ENCODE data around the gene SLC9A2.

SLC9A2 gene

GRCh38 chr2:102621630-102622029 lies 2.3 kb downstream of the SLC9A2 start:
- DNase-seq: no peak

GRCh38 chr2:102622646-102623045 lies 3.3 kb downstream of the SLC9A2 start:
- DNase-seq: no peak

GRCh38 chr2:102630458-102630857 lies 11.1 kb downstream of the SLC9A2 start:
- DNase-seq: no peak

GRCh38 chr2:102632380-102633175 lies 13.2 kb downstream of the SLC9A2 start:
- no peak for DNase-seq

GRCh38 chr2:102634831-102635241 lies 15.5 kb downstream of the SLC9A2 start:
- no peak for DNase-seq

- no peak for DNase-seq
Measured at GRCh38 chr2:102635317-102635716, 16.0 kb downstream of the SLC9A2 start.

- no peak for DNase-seq
Measured at GRCh38 chr2:102636283-102636907, 17.0 kb downstream of the SLC9A2 start.

- DNase-seq: no peak
Measured at GRCh38 chr2:102637358-102637757, 18.0 kb downstream of the SLC9A2 start.

- DNase-seq: no peak
Measured at GRCh38 chr2:102639429-102639828, 20.1 kb downstream of the SLC9A2 start.

- DNase-seq: no peak
Measured at GRCh38 chr2:102652126-102652525, 32.8 kb downstream of the SLC9A2 start.

- DNase-seq: no peak
Measured at GRCh38 chr2:102657770-102658169, 38.4 kb downstream of the SLC9A2 start.

GRCh38 chr2:102660070-102660469 lies 40.7 kb downstream of the SLC9A2 start:
- DNase-seq: no peak

- DNase-seq: no peak
Measured at GRCh38 chr2:102660574-102660973, 41.2 kb downstream of the SLC9A2 start.

GRCh38 chr2:102661846-102662245 lies 42.5 kb downstream of the SLC9A2 start:
- DNase-seq: no peak

GRCh38 chr2:102662833-102663232 lies 43.5 kb downstream of the SLC9A2 start:
- DNase-seq: no peak

GRCh38 chr2:102663381-102663780 lies 44.0 kb downstream of the SLC9A2 start:
- no peak for DNase-seq

GRCh38 chr2:102664471-102664909 lies 45.1 kb downstream of the SLC9A2 start:
- DNase-seq: no peak

GRCh38 chr2:102667072-102667471 lies 47.7 kb downstream of the SLC9A2 start:
- no peak for DNase-seq

- DNase-seq: no peak
Measured at GRCh38 chr2:102668171-102668570, 48.8 kb downstream of the SLC9A2 start.

- DNase-seq: no peak
Measured at GRCh38 chr2:102669401-102669800, 50.0 kb downstream of the SLC9A2 start.

GRCh38 chr2:102672107-102672776 lies 52.9 kb downstream of the SLC9A2 start:
- DNase-seq: no peak

- no peak for DNase-seq
Measured at GRCh38 chr2:102674370-102674769, 55.0 kb downstream of the SLC9A2 start.

GRCh38 chr2:102674836-102675235 lies 55.5 kb downstream of the SLC9A2 start:
- DNase-seq: no peak
